ENCODE measurements around the gene CDK6.

Gene CDK6

GRCh38 chr7:92704858-92705257 is 131.5 kb downstream of the CDK6 start:
- no peak for DNase-seq

DNA sequence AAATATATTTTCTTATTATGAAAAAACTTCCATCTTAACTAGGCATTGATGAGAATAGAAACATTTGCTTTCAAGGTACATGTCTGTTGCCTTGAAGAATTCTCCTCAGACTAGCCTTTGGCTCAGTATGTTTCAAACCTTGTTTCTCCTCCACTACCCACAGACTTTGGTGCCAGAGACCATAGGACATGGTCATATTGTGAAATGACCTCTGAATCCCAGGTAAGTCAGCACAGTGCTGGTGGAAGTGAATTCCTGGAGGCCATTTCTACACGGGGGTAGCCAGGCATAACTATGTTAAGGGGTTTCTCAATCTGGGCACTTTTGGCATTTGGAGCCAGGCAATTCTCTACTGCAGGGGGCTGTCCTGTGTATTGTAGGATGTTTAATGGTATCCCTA is 133.8 kb downstream of the CDK6 start:
- DNase-seq: no peak

DNA sequence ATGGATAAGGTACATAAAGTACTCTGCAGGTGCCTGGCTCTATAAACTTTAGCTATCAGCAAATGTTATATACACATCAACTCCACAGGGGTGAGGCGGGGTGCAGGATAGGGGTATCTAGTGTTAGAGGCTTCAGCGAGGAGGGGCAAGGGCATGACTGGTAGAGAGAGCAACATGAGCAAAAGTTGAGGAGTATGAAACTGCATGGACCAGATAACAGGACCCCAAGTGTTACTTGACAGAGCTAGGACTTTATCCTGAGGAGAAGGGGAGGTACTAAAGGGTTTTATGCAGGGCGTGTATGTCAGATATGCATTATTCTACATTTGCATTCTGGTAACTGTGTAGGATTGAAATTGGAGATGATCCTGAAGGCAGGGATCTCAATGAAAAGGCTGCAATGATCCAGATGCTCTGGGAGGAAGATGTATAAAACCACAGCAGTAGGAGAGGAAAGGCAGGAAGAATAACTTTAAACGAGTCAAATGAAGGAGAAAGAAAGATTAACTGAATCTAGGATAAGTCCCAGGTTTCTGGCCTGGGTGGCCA is 136.3 kb downstream of the CDK6 start:
- no peak for DNase-seq

DNA sequence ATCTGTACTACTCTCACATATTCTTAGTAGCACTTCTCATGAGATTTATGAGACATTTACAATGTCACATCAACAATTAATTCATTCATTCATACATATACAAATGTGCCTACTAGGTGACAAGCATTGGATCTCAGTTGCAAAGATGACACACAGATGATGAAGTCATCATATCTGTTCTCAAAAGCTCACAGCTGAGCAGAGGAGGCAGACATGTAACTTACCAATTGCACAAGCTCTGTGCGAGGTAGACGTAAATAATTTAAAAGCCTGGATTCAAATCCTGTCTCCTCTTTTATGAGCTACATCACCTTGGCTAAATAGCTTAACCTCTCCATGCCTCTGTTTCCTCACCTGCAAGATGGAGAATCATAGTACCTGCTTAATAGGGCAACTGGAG is 136.8 kb downstream of the CDK6 start:
- DNase-seq: no peak

DNA sequence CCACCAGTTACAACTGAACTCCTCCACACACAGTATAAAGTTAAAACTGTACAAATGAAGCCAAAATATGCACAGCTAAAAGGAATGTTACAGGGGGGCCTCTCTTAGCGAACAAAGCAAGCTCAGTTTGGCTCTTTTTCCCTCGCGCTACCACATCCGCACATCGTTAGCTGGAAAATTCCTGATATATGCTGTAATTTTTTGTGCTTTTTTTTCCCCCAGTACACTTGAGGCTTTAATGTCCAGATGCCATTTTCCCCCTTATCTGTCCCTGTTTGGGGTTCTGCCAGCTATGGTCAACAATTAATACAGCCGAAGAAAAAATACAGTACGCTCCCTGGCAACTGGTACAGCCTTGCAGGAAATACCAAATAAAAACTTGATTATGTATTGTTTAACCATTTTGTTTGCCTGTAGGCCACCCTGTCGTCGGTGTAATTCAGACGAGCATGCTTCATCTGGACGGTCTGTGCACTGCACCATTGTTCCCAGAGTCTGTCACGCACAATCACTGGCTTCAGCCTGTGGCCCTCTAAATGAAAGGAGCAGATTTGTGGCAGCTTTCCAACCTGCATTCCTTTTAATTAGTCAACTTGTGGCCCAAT is 138.0 kb downstream of the CDK6 start:
- no peak for DNase-seq

- no peak for DNase-seq
Measured at GRCh38 chr7:92697414-92697813, 139.0 kb downstream of the CDK6 start.

GRCh38 chr7:92697012-92697411 is 139.4 kb downstream of the CDK6 start:
- no peak for DNase-seq

- DNase-seq: no peak
Measured at GRCh38 chr7:92696584-92696983, 139.8 kb downstream of the CDK6 start.

- DNase-seq: no peak
Measured at GRCh38 chr7:92695308-92696261, 140.8 kb downstream of the CDK6 start.

DNA sequence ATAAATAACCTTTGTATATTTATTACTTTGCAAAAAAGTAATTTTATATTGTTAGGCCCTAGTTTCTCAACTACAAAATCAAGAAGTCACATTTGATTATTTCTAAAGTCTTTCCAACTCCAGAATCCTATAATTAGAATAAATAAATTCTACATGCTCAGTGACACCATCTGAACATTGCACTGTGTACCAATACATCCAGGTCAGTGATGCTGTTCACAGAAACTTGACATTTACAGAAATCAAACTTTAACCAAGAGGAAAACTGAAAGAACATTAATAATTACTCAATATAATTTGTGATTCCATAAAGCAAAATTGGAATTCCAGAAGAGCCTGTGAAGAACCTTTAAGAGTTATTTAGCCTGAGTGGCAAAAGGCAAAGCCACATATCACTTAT is 142.2 kb downstream of the CDK6 start:
- no peak for DNase-seq

DNA sequence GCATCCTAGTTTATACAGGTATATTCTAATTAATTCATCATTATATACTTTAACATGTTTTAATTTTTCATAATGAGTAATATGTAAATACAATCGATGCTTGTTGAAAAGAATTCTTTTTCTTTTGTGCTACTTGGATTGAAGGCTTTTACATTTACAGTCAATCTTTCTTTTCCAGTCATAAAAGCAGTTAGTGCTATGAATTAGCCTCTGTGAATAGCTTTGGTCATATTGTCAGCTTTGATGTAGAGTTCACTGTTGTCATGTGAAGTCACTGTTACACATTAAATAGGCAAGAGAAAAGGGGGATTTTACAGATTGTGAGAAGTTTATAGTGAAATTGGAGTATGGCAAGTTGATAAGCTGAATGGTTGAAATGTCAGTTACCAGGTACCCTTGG is 142.9 kb downstream of the CDK6 start:
- DNase-seq: no peak

DNA sequence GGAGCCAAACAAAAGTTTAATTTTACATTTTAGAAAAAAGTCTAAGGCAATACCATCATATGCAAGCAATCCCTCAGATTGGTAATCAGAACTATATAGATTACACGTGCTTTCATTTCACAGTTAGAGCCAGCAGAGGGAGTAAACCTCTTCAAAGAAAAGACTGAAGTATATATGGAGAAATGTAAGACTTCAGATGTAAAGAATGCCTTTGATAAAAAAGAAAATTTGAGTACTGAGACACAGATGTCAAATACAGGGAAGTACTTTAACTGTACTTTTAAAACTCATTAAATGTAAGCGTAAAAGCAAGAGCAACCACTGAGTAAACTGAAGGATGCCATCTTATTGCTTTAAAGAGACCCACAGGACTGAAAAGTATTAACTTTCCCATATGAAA is 144.8 kb downstream of the CDK6 start:
- peak; percentile 71 for DNase-seq

- DNase-seq: peak; percentile 67
Measured at GRCh38 chr7:92685136-92686042, 151.0 kb downstream of the CDK6 start.

GRCh38 chr7:92684274-92684673 is 152.1 kb downstream of the CDK6 start:
- no peak for DNase-seq

- peak; percentile 44 for DNase-seq
Measured at GRCh38 chr7:92682903-92683539, 153.4 kb downstream of the CDK6 start.

DNA sequence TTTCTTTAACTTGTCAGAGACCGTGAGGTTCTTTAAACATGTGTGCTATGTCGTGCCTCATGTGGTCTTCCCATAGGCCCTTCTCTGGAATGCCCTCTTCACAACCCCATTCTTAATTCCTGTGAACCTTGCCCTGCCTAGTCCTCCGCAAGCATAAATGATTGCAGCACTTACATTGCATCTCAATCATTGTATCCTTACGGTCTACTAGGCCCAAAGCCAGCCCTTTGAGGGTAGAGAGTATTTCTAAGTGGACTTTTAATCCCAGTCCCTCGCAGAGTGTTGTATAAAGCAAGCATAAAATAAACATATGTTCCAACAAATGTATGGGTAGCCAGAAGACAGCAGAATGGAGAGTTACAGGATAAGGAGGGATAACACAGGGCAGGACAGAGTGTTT is 154.0 kb downstream of the CDK6 start:
- DNase-seq: no peak

DNA sequence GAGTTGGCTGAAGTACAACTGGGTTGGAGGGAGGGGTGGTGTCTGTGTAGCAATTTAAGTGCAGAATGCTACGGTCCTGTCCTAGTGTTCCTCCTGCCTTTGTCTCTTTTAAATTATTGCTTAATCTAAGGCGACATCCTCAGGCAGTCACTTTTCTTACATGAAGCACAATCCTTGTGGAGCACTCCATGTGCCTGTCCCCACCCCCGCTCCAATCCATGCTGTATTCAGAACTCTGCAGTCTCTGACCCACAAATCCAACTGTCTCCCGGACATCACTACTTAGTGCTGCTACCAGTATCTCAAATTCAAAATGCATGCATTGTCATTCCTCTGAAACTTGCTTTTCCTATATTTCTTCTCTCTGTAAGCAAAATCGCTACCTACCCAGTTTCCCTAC is 154.7 kb downstream of the CDK6 start:
- no peak for DNase-seq

- no peak for DNase-seq
Measured at GRCh38 chr7:92680442-92680841, 155.9 kb downstream of the CDK6 start.

DNA sequence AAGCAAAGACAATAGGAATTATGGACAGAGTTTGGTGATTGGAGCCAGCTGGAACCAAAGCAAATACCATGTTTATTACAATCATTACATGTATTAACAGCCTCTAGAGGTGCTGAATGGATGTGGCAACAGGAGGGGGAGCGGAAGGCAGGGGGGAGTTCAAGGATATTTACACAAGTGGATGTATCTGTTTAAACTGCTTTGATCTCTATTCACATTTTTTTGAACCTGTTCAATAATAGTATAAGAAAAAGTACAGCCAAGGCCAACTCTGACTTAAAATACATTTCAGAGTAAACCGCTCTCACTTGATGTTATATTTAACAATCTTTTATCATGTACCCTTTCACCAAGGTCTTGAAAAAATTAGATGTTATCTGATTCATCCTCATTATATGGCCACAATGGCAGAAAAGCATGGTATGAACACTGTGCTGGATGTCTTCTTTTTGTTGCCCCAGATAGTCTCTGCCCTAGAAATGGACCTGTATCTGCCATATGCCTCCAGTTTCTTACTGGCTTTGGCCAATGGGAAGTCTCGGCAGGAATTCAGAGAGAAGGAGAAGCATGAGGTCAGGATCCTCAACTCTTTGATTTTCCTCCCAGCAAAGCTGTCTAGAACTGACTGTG is 158.0 kb downstream of the CDK6 start:
- no peak for DNase-seq

DNA sequence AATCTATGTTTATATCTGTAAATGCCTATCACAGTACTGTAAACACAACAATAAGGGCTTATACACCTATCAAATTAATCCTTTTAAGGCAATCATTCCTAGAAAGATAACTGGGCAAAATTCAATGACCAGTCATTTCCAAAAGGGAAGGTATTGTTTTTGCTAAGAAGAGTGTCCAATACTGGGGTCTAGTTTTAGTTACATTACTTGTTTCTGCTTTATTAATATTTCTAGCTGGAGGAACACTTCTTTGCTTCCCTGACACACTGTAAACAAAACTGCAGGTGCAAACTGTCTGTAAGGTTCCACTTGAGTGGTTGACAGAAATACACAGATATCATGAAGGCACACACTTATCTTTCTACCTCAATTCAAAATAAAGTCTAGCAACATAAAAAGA is 162.0 kb downstream of the CDK6 start:
- no peak for DNase-seq

- no peak for DNase-seq
Measured at GRCh38 chr7:92671505-92672169, 164.7 kb downstream of the CDK6 start.
